Measurements from ENCODE around the gene STT3A. TPM values are rescaled to one million over a fixed set of nuclear protein-coding genes. Genes with fewer than 3 reads are reported as not detected.

STT3A gene
- total RNA-seq, 1 experiment from 2014 or later = 229 TPM

DNA sequence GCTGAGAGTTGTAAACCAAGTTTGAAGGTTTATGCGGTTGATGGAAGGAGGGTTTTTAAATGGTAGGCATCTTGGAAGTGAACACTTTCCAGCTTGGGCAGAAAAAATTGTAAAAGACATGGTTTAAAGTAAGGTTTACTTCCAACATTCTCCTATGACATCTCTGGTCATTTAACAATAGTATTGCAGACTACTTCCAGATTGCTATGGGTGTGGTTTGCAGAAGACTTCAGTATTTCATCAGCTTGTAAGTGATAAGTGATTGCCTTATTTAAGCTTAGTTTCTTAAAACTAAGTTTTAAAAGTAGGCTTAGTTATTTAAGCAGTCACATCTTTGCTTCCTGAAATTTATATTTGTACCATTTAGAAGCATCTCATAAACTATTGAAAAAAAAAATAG lies 7.2 kb upstream of the STT3A start:
- no TSS peak for BruUV-seq (replicated peaks)
- no peak for DNase-seq (ENCODE audit: low read depth, low spot score)
- Histone ChIP-seq H3K4me3 (ENCODE audit: low read depth in 2 of 2, low read length in 2 of 2) (no peak overlapping the region), H3K9me3 (ENCODE audit: control insufficient read depth, insufficient read depth, low read depth, low read length) (no peaks in the 10 kb centered on the region), H3K27ac (ENCODE audit: low read length) (no peak overlapping the region), H3K27me3 (ENCODE audit: control insufficient read depth, insufficient read depth, low read length) (no peaks in the 10 kb centered on the region), H3K36me3 (ENCODE audit: control insufficient read depth, insufficient read depth, low read length) (peaks cover 21% of the 10 kb centered on the region), H3K4me1 (ENCODE audit: control insufficient read depth, insufficient read depth, low read length) (0 out of 2 replicates have a peak, but pooled peaks cover 2% of the 10 kb centered on the region)
- intact Hi-C loops (cut with micrococcal nuclease; ENCODE audit: unreplicated experiment) (no loop called here), in situ Hi-C loops (cut with HindIII; ENCODE audit: low pct_unique_long_range_greater_than_20kb, low sequenced_read_pairs) (no loop called here)
- ATAC-seq = no peak
- TF ChIP-seq, protein P1, sequence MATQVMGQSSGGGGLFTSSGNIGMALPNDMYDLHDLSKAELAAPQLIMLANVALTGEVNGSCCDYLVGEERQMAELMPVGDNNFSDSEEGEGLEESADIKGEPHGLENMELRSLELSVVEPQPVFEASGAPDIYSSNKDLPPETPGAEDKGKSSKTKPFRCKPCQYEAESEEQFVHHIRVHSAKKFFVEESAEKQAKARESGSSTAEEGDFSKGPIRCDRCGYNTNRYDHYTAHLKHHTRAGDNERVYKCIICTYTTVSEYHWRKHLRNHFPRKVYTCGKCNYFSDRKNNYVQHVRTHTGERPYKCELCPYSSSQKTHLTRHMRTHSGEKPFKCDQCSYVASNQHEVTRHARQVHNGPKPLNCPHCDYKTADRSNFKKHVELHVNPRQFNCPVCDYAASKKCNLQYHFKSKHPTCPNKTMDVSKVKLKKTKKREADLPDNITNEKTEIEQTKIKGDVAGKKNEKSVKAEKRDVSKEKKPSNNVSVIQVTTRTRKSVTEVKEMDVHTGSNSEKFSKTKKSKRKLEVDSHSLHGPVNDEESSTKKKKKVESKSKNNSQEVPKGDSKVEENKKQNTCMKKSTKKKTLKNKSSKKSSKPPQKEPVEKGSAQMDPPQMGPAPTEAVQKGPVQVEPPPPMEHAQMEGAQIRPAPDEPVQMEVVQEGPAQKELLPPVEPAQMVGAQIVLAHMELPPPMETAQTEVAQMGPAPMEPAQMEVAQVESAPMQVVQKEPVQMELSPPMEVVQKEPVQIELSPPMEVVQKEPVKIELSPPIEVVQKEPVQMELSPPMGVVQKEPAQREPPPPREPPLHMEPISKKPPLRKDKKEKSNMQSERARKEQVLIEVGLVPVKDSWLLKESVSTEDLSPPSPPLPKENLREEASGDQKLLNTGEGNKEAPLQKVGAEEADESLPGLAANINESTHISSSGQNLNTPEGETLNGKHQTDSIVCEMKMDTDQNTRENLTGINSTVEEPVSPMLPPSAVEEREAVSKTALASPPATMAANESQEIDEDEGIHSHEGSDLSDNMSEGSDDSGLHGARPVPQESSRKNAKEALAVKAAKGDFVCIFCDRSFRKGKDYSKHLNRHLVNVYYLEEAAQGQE (IDR thresholded peaks at IDR 0.05; ENCODE audit: insufficient read depth in 1 of 2, low read depth in 2 of 2, low read length in 1 of 2) = no peak
- TF ChIP-seq SIN3A (IDR thresholded peaks at IDR 0.05; ENCODE audit: borderline replicate concordance, insufficient read depth, low read depth, low read length) (no peak), TCF7L2 (IDR thresholded peaks at IDR 0.05; ENCODE audit: low read depth, low read length) (no peak), POLR2AphosphoS5 (IDR thresholded peaks at IDR 0.05; ENCODE audit: low read depth, low read length) (no peak)
- TF ChIP-seq, protein P2, sequence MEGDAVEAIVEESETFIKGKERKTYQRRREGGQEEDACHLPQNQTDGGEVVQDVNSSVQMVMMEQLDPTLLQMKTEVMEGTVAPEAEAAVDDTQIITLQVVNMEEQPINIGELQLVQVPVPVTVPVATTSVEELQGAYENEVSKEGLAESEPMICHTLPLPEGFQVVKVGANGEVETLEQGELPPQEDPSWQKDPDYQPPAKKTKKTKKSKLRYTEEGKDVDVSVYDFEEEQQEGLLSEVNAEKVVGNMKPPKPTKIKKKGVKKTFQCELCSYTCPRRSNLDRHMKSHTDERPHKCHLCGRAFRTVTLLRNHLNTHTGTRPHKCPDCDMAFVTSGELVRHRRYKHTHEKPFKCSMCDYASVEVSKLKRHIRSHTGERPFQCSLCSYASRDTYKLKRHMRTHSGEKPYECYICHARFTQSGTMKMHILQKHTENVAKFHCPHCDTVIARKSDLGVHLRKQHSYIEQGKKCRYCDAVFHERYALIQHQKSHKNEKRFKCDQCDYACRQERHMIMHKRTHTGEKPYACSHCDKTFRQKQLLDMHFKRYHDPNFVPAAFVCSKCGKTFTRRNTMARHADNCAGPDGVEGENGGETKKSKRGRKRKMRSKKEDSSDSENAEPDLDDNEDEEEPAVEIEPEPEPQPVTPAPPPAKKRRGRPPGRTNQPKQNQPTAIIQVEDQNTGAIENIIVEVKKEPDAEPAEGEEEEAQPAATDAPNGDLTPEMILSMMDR (IDR thresholded peaks at IDR 0.05) = no peak
- CTCF ChIA-PET = no interaction called here
- POLR2A ChIA-PET = no interaction called here

DNA sequence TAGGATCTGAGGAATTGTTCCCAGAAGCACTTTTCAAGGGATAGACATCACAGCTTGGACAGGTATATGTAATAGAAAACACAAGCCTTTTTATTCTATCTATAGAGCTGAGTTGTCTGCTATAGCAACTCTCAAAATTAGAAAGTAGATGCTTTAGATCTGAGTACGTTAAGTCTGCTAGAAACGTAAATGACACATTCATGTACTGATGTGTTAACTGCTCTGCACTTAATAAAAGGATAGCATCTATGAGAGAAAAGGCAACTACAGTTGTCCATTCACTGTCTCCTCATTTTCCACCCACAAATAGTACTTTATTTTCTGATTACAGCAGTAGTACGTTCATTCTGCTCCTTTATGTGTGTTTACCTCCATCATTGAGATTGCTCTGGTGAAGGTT lies 6.0 kb upstream of the STT3A start:
- DNase-seq (ENCODE audit: low read depth, low spot score) = no peak
- intact Hi-C loops (cut with micrococcal nuclease; ENCODE audit: unreplicated experiment) (no loop called here), in situ Hi-C loops (cut with HindIII; ENCODE audit: low pct_unique_long_range_greater_than_20kb, low sequenced_read_pairs) (no loop called here)
- 0 out of 2 replicates have a peak, but pooled peaks cover 2% of the 10 kb centered on the region for H3K4me1 ChIP-seq (ENCODE audit: control insufficient read depth, insufficient read depth, low read length)
- no peaks in the 10 kb centered on the region for H3K9me3 ChIP-seq (ENCODE audit: control insufficient read depth, insufficient read depth, low read depth, low read length)
- no peak for ATAC-seq
- ChIA-PET POLR2A (no interaction called here), CTCF (no interaction called here)
- H3K27me3 ChIP-seq (ENCODE audit: control insufficient read depth, insufficient read depth, low read length) = no peaks in the 10 kb centered on the region
- peaks cover 17% of the 10 kb centered on the region for H3K36me3 ChIP-seq (ENCODE audit: control insufficient read depth, insufficient read depth, low read length)
- BruUV-seq (replicated peaks) = no TSS peak
- no peak overlapping the region for H3K4me3 ChIP-seq (ENCODE audit: low read depth in 2 of 2, low read length in 2 of 2)
- H3K27ac ChIP-seq (ENCODE audit: low read length) = no peak overlapping the region
- TF ChIP-seq SIN3A (IDR thresholded peaks at IDR 0.05; ENCODE audit: borderline replicate concordance, insufficient read depth, low read depth, low read length) (no peak), POLR2AphosphoS5 (IDR thresholded peaks at IDR 0.05; ENCODE audit: low read depth, low read length) (no peak), TCF7L2 (IDR thresholded peaks at IDR 0.05; ENCODE audit: low read depth, low read length) (no peak)
- TF ChIP-seq, protein P2 (IDR thresholded peaks at IDR 0.05) = no peak
- TF ChIP-seq, protein P1 (IDR thresholded peaks at IDR 0.05; ENCODE audit: insufficient read depth in 1 of 2, low read depth in 2 of 2, low read length in 1 of 2) = no peak
